C4-2B (cell line): ENCODE results near the gene NDST4.

Source experiments
- ZFX ChIP-seq: fragments of 450-650 bp; IDR thresholded peaks from 2 replicates; pipeline ENCODE4 v1.6.1; 2017
- TF ChIP-seq, protein P1 (sequence below): fragments of 450-650 bp; conservative IDR thresholded peaks from 2 replicates; pipeline ENCODE4 v1.5.1; 2017; ENCODE audit warnings: mild to moderate bottlenecking

DNA sequence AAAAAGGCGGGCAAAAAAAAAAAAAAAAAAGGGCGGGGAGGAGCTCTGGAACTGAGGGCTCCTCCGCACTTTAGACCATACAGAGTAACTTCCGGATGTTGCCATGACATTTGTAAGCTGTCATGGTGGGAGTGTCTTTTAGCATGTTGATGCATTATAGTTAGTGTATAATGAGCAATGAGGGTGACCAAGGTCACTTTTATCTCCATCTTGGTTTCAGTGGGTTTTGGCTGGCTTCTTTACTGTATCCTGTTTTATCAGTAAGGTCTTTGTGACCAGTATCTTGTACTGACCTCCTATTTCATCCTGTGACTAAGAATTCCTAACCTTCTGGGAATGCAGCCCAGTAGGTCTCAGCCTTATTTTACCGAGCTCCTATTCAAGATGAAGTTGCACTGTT, 321.4 kb downstream of the NDST4 start:
- TF ChIP-seq, protein P1, sequence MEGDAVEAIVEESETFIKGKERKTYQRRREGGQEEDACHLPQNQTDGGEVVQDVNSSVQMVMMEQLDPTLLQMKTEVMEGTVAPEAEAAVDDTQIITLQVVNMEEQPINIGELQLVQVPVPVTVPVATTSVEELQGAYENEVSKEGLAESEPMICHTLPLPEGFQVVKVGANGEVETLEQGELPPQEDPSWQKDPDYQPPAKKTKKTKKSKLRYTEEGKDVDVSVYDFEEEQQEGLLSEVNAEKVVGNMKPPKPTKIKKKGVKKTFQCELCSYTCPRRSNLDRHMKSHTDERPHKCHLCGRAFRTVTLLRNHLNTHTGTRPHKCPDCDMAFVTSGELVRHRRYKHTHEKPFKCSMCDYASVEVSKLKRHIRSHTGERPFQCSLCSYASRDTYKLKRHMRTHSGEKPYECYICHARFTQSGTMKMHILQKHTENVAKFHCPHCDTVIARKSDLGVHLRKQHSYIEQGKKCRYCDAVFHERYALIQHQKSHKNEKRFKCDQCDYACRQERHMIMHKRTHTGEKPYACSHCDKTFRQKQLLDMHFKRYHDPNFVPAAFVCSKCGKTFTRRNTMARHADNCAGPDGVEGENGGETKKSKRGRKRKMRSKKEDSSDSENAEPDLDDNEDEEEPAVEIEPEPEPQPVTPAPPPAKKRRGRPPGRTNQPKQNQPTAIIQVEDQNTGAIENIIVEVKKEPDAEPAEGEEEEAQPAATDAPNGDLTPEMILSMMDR: no peak
- TF ChIP-seq ZFX: no peak
